Ureter (tissue), 1 donor: ENCODE data around the gene TOB1. TPM values are rescaled to one million over a fixed set of nuclear protein-coding genes. Genes with fewer than 3 reads are reported as not detected.

Source experiments
- DNase-seq: peaks from one replicate; pipeline ENCODE4 v3.0.0-alpha.2; 2020; ENCODE audit warnings: low spot score
- total RNA-seq: library from RNA; stranded (reverse); gene quantifications from one replicate; pipeline ENCODE4 v1.2.4, GENCODE V29; 2023
- donor health status: DM: yes; HTN: yes; CAD: no.

The TOB1 gene, protein sequence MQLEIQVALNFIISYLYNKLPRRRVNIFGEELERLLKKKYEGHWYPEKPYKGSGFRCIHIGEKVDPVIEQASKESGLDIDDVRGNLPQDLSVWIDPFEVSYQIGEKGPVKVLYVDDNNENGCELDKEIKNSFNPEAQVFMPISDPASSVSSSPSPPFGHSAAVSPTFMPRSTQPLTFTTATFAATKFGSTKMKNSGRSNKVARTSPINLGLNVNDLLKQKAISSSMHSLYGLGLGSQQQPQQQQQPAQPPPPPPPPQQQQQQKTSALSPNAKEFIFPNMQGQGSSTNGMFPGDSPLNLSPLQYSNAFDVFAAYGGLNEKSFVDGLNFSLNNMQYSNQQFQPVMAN
- 195 TPM for total RNA-seq

DNA sequence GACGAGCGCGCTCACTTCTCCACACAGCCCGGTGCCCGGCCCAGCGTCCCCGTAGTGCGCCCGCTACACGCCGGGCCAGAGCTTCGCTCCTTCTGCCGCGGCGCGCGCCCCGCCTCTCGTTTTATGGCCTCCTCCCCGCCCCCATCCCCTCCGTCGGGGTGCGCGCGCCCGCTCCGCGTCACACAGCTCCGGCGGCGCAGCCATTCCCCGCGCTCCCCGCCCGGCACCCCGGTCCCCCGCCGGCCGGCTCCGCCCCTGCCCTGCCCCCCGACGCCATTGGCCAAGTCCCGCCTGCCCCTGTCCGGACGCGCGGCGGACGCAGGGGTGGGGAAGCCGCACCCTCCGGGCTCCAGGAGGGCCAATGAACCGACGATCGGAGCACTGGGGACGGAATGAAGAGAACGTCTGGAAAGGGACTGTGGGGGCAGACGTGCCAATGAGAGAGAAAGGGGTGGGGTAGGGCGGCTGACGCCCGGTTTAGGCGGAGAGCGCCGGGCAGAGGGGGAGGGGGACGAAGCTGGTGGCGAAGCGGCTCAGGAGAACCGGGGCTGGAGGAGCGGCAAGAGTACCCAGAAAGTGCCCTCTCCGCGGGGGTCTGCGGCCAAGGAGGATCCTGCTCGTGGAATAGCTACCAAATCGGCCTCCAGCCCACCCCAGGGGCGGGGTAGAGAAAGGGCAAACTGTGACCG is at the start of gene TOB1:
TOB1 (minus strand) TSS at position 94 of the 689 bp plus-strand sequence. CDS start 2,337 bp downstream, outside the sequence.
- peak; percentile 98 for DNase-seq

DNA sequence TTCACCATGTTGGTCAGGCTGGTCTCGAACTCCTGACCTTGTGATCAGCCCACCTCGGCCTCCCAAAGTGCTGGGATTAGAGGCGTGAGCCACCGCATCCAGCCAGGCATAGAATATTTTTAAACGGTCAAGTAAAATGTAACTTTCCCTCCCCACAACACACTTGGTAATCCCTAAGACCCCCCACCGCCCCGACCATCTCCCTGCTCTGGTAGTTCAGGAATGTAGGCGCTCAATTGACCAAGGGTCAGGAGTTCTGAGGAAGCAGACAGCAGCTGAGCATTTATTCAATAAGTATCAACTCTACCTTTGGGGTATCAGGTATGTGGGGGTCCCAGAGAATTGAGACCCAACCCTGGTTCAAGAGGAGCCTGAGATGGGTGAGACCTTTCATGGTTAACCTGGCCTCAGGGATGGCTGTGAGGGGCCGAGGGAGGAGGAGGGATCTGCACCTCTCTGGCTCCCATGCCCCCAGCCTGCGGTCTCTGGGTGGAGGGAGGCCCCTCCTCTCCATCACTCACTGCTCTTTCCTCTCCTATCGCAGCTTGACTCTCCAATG is 48.4 kb upstream of the TOB1 start:
- DNase-seq: no peak

DNA sequence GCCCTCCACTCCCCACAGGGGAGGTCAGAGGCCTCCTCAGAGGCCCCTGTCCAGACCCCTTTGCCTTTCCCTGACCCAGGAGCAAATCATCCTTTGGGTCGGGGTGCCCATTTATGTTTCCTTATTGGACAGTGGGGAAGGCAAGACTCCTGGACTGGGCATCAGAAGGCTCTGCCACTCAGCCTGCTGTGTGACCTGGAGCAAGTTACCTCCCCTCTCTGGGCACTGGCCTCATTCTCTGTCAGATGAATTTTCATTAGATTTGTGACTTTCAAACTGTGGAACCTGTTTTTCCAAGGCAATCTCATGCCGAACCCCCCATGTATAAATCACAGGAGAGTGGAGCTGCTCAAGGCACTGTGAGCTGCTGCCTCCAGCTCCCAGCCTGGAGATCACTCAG is 47.0 kb upstream of the TOB1 start:
- no peak for DNase-seq

DNA sequence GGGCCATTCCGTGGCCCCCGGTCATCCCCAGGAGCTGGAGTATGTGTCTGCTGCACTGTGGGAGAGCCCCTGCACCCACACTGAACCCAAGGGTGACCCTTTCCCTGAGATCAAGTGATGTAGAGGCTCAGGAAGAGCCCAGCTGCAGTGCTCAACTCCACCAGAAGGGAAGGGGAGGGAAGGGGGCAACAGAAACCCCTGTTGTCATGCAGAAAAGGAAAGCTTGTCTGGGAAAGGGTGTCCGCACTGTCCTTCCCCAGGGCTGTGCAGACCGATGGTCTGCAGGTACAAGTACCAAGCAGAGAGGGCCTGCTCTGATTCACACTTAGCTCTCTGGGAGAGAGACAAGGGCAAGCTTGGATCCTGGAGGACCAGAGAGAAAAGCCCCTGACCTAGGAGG is 45.7 kb upstream of the TOB1 start:
- no peak for DNase-seq

DNA sequence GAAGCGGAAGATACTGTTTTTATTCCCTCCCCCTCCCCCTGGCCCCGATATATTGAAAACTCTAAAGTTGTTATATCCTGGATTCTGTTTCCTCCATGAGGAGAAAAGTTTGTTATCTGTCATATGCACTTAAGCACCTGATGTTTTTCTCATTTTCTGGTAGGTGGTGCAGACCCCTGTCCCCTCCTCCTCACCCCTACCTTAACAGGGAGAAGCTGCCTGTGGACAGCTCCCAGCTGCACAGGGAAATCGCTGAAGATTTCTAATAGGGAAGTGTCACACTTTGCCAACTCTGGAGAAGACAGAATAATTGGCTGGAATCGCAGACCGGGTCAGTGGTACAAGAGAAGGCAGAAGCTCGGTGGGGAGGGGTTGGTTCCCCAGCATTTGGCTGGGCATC is 45.3 kb upstream of the TOB1 start:
- DNase-seq: no peak

DNA sequence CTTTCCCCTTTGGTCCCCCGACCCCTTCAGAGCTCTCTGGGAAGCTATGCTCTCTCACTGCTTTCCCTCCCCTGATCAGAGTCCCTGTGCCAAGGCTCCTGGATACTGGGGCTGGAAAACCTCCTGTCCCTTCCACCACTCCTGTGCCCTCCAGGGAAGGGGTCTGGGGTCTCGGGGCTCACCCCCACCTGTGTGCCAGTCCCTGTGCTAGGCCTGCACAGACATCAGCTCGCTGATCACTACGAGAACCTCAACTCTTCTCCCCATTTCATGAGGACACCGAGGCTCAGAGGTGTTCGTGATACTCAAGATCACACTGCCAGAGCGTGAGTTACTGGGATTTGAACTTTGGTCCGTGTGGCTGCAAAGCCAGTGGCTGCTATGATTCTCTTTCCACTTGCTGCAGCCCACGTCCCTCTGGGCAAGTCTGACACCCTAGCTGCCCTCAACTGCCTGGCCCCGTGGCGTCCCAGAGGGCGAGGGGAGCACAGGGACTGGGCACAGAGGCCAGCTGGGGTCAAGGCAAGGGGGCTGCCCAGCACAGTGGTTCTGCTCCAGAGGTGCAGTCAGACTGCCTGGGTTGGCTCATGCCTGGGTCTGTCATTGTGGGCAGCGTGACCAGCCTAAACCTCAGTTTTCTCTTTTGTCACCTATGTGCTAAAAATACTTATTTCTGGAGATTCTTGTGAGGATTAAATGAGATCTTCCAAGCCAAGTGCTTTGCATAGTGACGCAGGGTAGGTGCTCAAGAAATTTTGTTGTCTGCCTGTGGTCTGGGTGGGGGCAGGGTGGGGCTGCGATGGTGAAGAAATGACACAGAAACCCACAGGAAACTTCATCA is 43.8 kb upstream of the TOB1 start:
- no peak for DNase-seq

DNA sequence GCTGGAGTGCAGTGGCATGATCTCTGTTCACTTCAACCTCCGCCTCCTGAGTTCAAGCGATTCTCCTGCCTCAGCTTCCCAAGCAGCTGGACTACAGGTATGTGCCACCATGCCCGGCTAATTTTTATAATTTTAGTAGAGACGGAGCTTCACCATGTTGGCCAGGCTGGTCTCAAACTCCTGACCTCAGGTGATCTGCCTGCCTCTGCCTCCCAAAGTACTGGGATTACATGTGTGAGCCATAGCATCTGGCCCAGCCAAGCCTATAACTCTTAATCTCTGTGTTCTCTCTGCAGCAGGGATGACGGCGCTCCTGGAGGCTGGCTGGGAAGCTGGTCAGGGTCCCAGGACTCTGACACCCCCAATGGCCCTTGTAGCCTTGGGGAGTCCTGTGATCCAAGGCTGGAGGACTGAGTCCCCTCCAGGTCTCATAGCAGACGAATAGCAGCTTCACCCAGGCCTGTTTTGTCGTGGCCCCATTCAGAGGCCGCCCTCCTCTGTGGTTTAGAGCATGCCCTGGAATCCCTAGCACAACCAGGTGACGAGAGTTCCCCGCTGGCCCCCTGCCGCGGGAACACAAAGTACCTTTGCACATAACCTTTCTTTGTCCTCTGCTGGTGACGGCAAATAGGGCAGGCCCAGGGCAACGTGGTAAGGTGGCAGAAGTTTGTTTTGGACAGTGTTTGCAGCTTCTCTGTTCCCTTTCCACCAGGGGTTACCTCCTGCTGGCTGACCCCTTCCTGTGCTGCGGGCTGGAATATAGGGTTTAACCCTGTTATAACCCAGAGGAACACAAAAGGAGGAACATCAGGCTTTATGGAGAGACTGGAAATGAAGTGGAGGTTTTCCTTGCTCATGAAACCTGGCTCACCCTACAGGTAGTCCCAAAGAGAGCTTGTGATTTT is 43.0 kb upstream of the TOB1 start:
- peak; percentile 70 for DNase-seq

DNA sequence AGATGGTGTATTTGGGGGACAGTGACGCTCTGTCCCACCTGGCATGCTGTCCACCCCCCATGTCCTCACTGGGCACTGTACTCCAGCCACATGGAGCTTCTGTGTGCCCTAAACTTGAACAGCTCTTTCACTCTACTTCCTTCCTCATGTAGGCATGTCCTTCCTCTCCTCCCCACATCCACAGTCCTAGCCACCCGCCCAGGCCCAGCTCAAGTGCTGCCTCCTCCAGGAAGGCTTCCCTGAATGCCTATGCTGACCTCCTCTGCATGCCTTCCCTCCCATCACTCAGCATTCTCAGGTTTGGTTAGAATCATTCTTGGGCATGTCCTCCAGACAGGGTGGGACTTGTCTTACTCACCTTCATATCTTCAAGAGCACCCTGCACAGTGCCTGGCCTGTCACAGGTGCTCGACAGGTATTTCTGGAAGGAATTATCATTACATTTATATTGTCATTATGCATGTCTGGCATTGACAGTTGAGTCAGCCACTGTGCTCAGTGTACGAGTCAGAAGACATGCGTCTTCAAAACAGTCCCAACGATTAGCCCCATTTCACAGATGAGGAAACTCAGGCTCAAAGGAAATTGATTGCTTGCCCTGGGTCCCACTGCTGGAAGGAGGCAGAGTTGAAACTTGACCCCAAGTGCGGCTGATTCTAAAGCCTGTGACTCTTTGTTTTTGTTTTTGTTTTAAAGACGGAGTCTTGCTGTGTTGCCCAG is 42.1 kb upstream of the TOB1 start:
- DNase-seq: no peak

DNA sequence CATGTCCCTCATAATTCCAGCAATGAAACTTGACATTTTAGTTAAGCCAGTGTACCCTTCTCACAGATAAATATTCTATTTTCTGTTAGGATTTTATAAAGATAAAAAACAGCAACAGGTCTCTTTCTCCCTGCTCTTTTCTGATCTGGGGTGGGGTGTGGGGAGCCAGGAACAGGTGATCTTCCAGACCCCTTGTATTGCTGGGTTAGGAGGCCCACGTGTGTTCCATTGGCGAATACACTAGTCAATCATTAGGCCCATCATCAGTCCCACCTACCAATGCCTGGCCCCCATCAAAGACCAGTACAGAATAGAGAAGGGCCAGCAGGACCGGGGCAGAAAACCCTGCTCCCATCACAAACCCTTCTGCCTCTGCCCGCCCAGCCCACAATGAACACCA is 40.3 kb upstream of the TOB1 start:
- DNase-seq: no peak

DNA sequence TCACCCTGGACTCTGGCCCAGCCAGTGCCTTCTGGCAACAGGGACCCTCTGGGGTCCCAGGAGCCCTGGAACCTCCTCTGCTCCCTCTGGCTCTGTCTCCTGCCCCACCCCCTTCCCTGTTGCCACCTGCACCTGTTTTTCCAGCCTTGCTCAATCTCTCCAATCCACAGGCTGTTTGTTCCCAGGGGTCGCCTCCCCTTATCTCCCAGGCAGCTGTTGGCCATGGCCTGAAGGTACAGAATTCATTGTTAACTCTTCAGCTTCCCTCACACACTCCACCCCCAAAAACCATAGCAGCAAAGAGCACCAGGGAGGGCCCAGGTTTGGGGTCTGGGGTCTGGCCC is 39.3 kb upstream of the TOB1 start:
- no peak for DNase-seq

DNA sequence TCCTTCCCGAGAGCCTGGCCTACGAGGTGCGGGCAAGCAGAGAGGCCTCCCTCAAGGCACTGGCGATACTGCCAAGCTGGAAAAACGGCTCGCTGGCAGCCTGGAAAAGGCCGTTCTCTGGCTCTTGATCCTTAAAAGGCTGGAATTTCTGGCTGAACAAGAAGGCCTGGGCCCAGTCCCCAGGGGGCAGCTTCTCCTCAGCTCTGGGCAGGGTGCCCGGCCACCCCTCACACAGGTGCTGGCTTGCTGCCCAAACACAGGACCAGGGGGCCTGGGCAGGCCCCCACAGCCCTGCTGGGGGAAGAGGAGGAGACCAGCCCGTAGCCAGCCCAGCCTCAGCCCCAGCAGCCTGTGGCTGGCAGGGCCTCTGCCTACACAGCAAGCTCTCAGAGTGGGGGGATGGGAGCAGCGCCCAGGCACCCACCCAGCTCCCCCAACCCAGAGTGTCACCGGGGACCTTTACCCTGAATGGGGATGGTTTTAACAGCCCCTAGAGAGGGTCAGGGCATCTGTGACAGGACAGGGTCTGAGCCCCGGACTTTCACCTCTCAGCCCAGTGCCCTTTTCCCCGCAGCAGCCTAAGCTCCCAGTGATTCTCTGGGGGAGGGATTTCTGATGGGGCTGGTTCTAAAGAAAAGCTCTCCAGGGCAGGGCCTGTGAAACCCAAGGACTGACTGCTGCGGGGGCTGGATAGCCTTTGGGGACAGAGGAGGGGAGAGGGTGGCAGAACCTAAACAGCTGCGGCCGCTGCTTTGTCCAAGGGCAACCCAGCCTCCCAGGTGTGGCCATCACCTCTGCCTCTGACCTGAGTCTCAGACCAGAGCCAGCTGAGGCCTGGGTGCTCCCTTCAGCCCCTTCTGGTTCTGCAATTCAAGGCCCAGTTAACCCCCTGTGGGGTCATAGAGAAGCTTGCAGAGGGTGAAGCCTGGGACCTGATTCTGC is 38.6 kb upstream of the TOB1 start:
- DNase-seq: peak; percentile 80

DNA sequence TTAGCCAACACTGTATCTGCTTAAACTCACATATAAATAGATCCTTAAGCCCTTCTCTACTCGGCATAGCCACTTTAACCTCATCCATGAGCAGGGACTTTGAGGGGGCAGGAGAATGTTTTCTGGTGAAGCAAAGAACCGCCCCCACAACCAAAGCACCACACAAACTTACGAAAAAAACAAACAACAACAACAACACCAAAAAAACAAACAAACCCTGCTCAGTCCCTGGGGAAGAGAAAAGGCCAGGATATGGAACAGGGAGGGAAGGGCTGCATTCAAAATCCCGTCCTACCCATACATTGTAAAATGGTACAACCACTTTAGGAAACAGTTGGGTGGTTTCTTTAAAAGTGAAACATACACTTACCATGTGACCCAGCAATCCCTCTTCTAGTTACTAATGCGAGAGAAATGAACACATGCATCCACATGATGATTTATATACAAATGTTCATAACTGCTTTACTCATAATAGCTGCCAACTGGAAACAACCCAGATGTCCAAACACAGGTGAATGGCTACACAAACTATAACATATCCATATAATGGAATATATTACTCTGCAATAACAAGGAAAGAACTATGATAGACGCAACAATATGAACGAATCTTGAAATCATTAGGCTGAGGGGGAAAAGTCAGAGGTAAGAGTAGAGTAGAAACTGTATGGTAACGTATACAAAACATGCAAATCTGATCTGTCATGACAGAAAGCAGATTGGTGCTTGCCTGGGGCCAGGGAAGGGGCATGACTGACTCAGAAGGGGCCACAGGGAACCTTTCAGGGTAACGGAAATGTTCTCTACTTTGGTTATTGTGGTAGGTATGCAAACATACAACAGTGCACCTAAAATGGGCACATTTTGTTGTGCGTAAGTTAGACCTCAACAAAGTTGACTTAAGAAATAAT is 37.7 kb upstream of the TOB1 start:
- no peak for DNase-seq

DNA sequence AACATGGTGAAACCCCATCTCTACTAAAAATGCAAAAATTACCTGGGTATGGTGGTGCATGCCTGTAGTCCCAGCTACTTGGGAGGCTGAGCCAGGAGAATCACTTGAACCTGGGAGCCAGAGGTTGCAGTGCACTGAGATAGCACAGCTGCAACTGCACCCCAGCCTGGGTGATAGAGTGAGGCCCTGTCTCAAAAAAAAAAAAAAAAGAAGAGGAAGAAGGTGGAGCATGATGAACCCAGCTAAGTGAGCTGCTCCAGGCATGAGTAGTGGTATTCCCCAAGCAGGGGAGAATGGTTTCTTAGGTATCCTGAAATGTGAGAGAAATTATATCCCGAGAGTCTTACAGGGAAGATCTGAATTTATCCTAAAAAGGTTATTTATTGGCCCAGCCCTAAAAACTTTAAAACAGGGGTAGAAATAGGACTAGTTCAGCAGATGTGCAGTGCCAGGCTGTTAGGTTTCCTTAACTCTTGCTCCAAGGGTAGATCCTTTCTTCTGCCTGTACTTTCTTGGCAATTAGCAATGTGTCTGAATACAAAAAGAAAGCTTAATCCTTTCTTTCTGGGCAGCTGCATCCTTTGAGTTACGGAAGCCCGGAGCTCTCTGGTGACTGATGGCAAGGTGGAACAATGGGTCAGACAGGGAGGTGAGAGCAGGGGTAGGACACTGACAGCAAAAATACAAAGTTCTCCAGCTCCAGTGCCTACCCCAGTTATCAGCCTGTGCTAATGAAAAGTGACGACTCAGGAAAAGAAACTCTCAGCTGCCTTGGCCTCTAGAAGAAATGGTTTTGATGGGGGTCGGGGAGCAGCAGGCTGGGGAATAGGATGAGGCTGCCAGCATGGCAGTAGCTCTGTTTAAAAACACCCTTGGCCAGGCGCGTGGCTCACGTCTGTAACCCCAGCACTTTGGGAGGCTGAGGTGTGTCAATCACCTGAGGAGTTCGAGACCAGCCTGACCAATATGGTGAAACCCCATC is 36.5 kb upstream of the TOB1 start:
- DNase-seq: no peak

DNA sequence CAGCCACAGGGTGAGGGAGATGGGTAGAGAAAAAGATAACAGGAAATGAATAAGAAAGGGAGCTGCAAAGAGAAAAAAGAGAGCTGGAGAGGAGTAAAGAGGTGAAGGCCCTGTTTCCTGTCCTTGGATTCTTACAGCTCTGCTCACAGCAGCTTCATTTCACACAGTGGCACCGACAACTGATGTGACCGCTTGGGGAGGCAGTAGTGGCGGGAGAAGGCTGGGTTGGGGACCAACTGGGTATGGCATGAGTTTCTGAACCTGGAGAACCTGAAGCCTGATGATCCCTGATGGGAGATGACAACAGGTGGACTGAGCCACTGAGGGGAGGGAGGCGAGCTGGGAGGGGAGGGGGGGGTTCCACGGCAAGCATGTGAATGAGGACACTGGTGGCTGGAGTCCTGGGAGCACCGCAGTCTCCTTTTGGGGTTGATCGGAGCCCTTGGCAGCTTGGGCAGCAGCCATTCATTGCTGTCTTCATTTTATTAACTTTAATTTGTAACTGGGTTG is 34.3 kb upstream of the TOB1 start:
- no peak for DNase-seq

DNA sequence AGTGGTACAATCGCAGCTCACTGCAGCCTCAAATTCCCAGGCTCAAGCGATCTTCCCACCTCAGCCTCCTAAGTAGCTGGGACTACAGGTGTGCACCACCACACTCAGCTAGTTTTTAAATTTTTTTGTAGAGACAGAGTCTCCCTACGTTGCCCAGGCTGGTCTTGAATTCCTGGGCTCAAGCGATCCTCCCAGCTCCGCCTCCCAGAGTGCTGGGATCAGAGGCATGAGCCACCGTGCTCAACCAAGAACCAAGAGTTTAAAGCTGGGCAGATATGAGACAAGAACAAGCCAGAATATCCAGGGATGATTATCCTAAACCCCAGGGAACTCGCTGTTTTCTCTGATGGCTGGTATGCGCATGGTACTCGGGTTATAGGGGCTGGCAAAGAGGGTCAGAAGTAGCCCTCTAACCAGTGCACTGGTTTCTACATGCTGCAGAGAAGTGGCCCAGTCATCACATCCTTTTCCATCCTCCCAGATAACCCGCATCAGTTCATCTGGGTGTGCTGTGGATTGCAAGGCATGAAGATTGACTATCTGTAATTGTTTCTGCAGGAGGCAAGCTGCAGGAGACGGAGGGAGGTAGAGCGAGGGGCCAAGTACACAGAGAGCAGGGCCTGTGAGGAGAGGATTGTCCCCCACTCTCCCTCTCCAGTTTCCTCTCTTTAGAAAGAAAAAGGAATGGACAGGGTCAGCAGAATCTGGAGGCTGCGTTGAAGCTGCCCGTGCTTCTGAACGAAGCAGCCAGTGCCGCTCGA is 33.6 kb upstream of the TOB1 start:
- no peak for DNase-seq

DNA sequence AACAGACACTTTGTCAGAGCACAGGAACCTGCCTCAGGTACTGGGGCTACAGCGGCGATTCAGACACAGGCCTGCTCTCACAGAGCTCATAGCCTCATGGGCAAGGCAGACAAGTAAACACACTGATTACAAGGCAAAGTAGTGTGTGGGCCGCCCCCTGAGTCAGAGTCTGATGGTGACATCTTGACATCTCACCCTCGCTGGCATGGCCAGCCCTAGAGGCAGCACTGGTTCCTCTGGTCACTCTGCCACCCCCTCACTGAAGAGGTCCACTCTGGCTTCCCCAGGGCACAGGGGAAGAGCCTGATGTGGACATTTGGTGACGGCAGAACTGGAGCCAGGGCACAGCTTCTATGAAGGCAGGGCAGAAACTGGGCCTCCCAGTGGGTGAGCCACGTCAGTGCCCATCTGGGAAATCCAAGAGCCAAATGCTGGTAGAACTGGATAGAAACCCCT is 32.9 kb upstream of the TOB1 start:
- DNase-seq: no peak
